Hematopoietic multipotent progenitor cell treated with erythropoietin and hydrocortisone succinate and interleukin-3 and kit ligand, for 6 days (in vitro differentiated cells): Measurements from ENCODE around the gene SH2D1A.
"Not testable (repeated sequence)": the region's sequence is repeated elsewhere in the genome, so short reads cannot be mapped to it uniquely, and the experiment has no call there.

ENCODE experiments used
- DNase-seq: peaks from one replicate; pipeline ENCODE4 v3.0.0-alpha.2; 2015

Gene SH2D1A

DNA sequence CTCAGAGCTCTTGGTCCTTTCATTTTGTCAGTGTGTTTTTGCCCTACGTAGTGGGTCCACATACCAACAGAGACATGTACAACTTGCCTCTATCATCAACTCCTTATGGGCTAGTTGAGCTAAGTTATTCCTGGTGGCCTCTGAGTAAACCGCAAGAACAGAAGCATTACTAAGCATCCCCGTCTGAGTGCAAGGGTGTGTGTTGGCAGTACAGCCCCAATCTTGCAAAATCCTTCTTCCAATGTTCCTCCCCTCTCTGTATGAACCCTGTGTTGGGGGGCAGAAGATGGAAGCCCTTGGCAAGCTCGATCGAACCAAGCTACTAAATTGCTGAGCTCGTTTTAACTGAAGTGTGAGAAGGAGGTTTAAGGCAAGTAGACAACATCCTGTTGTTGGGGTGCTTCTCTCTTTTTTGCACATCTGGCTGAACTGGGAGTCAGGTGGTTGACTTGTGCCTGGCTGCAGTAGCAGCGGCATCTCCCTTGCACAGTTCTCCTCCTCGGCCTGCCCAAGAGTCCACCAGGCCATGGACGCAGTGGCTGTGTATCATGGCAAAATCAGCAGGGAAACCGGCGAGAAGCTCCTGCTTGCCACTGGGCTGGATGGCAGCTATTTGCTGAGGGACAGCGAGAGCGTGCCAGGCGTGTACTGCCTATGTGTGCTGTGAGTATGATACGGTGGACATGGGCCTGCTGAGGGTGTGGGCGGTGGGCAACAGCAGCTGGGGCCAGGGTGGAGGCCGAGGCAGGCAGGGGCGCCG, at the start of gene SH2D1A:
Gene SH2D1A, plus strand, starts transcription at position 447 of the 760 bp plus-strand sequence. Its CDS starts 80 bp downstream, at position 527.
- DNase-seq: peak; percentile 9

DNA sequence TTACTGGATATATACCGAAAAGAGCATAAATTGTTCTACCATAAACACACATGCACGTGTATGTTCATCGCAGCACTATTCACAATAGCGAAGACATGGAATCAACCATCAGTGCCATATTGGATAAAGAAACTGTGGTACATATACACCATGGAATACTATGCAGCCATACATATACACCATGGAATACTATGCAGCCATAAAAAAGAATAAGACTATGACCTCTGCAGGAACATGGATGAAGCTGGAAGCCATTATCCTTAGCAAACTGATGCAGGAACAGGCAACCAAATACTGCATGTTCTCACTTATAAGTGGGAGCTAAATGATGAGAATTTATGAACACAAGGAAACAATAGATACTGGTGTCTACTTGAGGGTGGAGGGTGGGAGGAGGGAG, 47.0 kb upstream of the SH2D1A start:
- not testable (repeated sequence) for DNase-seq

DNA sequence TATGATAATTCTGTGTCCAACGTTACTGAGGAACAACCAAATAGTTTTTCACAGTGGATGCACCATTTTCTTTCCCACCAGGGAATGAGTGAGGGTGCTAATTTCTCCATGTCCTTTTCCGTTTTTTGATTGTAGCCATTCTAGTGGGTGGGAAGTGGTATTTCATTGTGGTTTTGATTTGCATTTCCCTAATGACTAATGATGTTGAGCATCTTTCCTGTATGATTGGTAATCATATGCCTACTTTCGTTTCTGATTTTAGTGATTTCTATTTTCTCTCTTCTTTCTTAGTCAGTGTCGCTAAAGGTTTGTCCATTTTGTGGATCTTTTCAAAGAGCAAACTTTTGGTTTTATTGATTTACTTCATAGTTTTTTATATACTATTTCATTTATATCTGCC, 46.0 kb upstream of the SH2D1A start:
- no peak for DNase-seq

DNA sequence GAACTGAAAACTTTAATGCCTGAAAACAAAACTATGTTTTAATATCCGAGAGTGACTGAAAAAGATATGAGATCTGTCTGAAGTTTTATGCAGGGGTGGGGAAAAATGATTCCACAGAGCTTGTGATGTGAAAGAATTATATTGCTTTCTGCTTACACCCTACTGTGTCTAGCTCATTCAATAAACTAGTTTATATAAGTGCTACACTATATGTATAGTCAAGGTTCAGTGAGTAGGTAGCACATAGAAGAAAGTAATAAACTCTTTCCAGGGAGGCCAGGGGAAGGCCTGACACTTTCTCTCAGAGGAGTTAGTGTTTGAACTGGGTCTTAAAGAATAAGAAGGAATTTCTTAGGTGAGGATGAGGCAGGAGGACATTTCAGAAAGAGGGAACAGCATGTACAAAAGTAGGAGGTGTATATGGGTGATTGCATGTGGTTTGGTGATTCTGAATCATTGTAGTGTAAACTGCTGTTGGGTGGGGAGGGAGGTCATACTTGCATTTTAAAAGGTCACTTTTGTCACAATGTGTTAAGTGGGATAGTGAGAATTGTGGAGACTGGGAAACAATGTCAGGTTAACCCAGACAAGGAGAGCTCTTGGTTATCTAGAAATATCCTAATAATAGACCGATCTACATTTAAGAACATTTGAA, 39.0 kb upstream of the SH2D1A start:
- no peak for DNase-seq

DNA sequence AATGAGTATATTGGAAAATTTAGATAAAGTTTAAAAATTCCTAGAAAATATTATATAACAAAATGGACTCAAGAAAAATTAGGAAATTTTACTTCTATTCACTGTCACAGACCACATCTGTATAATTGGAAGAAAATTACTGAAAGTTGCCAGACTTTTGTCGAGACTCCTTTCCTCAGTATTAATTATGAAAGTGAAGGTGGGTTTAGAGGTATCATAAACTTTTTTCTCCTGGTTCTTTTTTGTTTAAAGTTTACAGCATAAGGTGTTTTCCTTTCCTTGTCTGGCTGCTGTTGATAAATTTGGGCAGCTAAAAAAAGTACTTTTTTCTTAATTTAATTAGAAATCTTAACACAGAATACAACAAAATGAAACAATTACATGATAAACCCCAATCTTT, 20.6 kb upstream of the SH2D1A start:
- no peak for DNase-seq

DNA sequence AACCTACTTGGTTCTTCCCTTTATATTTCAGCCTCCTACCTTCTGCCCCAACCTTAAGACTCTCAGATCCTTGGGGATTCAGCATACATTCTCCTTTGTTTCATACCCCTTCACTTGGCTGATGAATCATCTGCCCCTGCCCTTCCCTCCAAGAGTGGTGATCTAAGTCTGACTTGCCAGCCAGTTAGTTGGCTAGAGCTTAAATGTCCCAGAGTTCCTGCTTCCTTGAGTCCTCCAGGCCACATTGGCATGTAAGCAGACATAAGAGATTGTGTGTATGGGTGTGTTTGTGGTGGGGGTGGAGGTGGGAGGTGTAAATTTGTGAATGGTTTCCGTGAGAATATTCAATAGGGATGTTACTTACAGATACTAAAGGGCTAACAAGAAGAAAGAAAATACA, 17.6 kb upstream of the SH2D1A start:
- no peak for DNase-seq

DNA sequence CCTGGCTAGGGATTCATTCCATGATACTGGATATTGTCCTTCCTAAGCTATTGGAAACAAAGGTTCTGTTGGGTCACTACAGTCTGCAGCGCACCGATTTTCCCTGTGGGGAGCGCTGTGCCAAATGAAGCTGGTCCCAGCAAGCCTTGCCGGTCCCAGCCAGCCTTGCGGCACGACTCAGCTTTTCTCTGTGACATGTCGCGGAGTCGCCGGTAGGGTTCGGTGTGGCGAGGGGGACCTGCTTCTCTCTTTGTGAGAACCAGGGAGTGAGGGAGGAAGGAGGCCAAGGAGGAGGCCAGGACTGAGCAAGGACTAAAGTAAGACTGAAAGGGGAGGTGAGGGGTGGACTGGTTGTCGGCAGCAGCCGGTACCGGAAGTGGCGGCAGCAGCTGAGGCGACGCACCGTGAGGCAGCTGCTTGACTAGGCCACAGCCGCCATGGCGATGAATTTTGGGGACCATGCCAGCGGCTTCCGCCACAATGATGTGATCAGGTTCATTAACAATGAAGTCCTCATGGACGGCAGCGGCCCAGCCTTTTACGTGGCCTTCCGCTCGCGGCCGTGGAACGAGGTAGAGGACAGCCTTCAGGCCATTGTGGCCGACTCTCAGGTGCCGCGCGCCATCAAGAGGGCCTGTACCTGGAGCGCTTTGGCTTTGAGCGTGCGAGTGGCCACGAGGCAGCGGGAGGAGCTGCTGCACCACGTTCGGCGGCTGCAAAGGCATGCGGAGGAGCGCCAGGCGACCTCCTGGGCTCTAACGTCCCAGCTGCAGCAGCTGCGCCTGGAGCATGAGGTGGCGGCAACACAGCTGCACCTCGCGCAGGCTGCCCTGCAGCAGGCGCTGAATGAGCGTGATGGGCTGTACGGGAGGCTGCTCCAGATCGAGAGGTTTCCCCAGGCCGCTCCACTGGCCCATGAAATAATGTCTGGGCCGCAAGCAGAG, 13.6 kb upstream of the SH2D1A start, which contains the start of gene TEX13D:
Gene TEX13D, plus strand, starts transcription at position 180 of the 944 bp plus-strand sequence. Its CDS starts 258 bp downstream, at position 438.
- no peak for DNase-seq

DNA sequence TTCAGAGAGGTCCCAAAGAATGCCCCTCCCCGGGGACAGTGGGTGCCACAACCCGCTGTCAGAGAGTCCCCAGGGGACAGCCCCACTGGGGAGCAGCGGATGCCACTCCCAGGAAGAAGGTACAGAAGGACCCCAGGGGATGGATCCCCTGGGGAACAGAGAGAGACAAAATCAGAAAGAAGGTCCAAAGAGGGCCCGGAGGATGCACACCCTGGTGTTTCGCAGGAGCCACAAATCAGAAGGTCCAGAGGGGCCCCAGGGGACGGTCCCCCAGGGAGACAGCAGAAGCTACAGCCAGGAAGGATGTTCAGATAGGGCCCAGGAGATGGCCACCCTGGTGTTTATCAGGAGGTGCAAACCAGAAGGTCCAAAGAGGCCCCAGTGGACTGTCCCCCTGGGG, 12.5 kb upstream of the SH2D1A start:
- DNase-seq: no peak

DNA sequence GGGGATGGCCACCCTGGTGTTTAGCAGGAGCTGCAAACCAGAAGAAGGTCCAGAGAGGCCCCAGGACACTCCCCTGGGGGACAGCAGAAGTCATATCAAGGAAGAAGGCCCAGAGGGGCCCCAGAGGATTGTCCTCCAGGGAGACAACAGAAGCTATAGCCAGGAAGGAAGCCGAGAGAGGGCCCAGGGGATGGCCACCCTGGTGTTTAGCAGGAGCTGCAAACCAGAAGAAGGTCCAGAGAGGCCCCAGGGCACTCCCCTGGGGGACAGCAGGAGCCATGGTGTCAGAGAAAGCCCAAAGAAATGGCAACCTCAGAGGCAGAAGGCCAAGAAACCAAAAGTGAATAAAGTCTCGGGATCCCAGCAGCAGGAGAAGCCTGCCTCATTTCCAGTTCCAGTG, 11.8 kb upstream of the SH2D1A start:
- not testable (repeated sequence) for DNase-seq

DNA sequence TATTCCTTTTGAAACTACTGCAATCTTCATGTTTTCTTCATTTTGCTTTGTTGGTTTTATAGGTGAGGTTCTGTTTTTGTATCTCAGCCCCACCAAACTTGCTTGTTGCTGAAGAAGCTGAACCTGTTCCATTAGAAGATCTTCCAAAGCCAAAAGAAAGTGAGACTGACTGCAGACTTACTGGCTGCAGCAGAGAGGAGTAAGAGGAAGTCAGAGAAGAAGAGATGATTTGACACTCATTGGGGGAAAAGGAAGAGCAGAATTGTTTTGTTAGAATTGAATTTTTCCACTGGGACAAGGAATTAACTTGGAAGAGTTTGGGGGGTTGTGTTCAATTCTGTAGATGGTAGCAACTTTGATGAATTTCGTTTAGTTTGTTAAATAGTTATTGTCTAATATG, 10.8 kb upstream of the SH2D1A start:
- no peak for DNase-seq

DNA sequence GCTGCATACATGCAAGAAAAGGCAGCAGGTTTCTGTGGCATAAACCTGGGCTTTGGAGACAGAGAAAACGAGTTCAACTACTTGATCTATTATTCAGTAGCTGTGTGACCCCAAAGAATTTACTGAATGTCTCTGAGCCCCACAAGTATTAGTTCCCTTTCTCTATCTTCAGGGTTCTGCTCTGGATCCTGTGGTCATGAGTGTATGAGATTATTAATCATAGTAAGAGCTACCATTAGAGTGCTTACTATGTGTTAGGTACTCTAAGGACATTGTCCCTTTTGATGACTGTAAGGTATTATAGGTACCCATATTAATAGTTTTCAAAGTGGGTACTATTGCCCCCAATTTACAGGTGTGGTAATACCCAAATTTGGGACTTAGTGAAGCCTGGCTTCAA, 8.4 kb upstream of the SH2D1A start:
- no peak for DNase-seq

DNA sequence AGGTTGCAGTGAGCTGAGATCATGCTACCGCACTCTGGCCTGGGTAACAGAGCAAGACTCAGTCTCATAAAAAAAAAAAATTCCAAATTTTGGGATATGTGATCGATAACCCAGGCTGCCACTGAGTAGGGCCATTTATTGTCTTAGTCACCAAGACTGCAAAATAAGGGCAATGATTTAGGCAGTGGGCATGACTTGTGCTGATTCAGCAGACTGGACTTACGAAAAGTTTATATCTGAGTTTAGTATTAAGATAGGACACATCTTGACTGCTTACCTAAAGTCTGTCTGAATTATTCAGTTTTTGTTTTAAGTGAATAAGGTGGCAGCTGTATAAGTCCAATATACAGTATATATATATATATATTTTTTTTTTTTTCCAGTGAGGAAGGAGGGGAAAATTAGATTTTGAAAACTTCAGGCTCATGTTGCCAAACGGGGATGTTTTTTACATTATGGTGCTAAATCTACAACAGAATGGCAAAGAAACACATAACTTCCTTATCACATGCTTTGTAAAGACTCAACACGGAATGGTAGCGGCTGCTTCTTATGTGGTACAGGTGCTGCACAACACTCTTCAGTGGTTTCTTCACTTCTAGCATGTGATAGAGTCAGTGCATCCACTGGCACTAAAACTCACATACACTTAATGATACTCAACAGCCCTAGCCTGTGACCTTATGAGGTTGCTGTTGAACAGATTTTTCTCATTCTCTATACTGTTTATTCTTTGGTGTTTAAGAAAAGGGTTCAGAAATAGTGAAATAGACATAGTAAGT, 7.4 kb upstream of the SH2D1A start:
- DNase-seq: no peak

DNA sequence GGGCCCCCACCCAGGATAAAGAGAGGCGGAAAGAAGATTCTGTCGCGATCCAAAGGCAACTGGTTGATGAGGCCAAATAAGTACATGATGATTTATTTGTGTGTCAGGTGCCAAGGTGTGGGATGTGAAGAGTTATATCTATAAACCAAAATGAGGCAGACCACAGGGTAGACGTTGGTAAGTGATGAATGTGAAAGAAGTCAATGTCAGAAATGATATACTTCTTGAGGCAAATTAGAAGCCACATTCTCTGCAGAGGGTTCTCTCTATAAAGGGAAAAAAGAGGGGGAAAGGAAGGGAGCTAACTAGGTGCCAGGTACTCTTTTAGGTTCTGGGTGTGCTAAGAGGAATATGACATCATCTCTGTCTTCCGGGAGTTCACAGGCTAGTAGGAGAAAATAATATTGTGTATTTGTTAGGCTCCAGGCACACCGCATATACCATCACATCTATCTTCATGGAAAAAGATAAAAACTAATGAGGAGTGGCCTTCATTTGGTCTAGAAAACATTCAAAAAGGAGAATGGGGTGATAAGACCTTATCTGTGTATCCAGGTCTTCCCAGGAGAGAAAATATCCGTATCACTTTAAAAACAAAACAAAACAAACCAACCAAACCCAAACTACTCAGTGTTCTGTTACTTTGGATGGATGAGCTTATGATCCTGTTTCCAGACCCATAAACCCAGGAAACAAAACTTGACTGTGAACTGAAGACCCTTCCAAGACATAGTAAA, 4.8 kb upstream of the SH2D1A start:
- no peak for DNase-seq

DNA sequence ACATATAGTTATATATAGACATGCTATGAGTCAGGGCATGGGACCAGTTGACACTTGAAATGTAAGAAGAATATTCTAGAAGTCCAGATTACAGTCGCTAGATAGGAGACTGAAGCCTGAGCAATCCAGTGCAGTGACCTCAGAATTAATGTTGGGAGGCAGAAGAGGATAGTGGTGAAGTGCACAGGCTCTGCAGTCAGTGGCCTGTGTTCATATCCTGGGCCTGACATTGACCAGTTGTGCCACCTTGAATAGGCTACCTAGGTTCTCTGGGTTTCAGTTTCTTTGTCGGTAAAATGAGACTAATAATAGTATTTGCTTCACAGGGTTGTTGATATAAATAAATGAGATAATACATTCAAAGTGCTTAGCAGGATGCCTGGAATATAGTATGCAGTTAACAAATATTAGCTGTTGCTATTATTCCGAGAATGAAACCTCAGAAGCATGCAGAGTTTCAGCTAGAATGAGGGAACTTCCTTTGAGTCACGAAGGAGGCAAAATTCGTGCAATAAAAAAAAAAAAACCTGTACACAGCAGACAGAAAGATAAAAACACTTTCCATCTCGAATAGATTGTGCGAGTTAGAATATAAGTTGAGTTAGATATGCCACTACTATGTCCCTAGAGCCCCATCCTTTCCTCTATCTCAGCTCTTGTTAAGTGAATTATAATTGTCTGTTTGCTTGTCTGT, 4.0 kb upstream of the SH2D1A start:
- DNase-seq: no peak

DNA sequence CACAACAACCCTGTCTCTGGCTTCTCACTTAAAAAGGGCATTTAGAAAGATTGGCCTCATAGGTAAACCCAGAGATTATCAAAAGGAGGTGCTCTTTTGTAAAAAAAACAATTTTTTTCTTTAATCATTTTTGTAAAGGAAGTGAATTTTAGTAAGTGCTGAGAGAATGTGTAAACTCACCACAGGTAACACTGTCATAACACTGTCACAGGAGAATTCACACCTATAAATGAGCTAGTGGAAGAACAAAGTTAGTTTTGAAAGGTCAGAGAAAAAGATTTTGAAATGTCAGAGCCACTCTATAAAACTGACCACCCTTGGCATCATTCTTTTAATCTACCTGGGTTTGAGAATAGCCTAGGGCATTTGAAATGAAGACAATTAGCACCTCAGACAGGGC, 3.3 kb upstream of the SH2D1A start:
- no peak for DNase-seq

DNA sequence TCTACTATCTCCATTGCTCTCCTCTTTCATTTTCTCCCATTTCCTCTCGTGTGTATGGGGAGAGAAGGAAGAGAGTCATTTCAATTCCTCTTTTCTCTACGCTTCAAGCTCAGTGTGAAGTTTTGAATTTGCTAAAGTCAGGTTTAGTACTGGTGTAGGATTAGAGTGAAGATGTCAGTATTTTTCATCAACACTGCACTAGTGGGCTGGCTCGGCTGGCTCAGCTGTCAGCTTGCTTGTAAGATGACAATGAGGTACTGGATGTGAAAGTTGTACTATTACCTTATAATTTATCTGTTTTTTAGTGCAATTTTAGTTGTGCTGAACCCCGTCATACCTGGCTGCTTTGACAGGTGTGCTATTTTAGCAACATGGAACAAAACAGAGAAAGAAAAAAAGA, 2.1 kb upstream of the SH2D1A start:
- DNase-seq: no peak

DNA sequence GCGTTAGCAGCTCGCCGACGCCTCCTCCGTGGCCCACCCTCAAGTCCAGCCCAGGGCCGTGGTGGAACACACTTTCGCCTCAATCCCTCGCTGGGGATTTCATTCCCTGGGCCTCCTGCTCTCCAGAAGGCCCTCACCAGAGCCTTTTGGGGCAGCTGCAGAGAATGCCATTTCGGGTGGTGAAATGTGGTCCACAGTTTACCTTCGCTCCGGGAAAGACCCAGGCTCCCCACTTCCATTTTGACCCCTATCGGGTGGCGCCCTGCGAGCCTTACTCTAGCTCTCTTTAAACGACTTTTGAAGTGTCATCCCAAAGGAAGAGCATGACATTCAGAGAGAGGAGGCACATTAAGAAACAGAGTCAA, 496 bp downstream of the SH2D1A start:
- no peak for DNase-seq

DNA sequence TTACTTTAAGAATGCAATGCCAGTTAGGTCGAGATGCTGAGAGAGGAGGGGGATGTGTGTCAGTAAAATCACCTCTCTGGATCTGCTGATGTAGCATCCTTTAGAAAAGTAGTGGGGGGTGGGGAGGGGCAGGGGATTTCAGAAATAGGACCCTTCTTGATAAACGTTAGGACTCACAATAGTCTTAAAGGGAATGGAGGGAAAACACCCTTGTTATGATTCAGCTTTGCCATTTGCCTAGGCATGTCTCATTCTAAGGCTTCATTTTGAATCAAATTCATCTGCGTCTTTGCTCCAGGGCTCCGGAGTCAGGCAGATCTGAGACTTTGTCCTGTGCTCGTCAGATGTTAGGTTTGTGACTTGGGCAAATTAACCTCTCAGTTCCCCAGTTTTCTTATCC, 879 bp downstream of the SH2D1A start:
- DNase-seq: no peak

DNA sequence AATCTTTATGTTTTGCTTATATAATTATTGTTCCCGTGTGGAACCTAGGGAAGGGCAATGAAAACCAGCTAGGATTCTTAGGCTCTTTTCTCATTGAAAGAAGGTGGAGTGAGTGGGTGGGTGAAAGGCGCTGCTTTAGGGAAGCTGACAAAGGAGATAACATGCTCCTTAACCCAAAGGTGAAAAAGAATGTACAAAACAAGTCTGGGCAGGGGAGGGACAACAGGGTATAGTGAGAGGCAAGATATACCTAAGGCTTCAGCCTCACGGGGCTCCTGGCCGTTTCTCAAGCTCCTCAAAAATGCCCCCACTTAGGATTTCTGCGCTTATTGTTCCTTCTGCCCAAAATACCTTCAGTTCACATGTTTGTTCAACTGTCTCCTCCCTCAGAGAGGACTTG, 1.8 kb downstream of the SH2D1A start:
- no peak for DNase-seq

DNA sequence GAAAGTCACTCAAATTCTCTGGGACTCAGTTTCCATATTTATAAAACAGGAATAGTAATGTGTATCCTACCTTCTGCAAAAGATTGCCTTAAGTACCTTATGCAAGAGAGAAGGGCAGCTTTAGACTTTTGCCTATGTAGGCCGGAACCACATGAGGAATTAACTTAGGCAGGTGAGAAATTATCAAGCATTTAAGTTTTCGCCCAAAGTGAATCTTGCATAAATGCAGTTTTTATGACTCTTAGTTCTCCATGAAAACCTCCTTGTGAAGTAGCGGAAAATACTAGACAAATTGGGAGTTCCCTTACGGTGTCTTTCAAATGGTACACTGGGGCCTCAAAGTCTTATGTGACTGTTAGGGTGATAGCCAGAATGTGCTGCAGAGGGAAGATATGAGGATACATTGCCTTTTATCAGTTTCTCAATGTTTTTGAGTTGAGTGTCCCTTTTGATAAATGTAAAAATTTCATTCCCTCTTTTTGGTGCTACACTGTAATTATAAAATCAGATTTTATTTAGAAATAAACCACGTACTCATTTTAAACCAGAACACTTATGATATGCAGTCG, 2.6 kb downstream of the SH2D1A start:
- peak; percentile 67 for DNase-seq

DNA sequence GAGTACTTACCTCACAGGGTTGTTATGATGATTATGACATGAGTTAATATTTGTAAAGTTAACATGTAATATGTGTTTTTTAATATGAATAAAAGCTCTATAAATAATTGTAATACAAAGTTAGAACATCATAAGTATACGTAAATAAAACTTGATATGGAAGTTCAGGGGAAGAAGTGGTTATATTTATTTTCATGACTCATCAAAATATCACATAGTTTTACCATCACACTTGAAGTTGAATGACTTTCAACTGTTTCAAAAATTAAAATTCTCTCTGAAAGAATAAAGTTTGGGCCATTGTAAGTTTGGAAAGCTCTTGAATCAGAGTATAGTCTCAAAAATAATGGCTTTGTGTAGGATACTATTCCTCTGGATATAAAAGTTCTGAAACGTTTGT, 8.3 kb downstream of the SH2D1A start:
- DNase-seq: no peak
